HEK293 (cell line): ENCODE results near the gene SORT1.

Experiments
- CTCF ChIA-PET: fragments of 350-600 bp; formaldehyde crosslinking; extraction: SDS; loops from one replicate; lab custom pipeline; 2021; ENCODE audit warnings: antibody characterized with exemption; lab: Yijun Ruan, JAX
- POLR2A ChIA-PET: fragments of 300-600 bp; formaldehyde crosslinking; extraction: SDS; loops from one replicate; lab custom pipeline; 2020; ENCODE audit warnings: antibody characterized with exemption, inconsistent platforms; lab: Yijun Ruan, JAX
- H3K27ac ChIP-seq: fragments of 200-500 bp; sonication (Bioruptor generic); 2 replicates; pipeline ENCODE4 v1.5.1; 2014; ENCODE audit warnings: low read depth, low read length, control low read depth, inconsistent platforms; ENCODE audit errors: extremely low read depth
- H3K36me3 ChIP-seq, 2 experiments: fragments of 200-500 bp in 1 of 2; sonication (Bioruptor generic) in 1 of 2; 1 replicate in 1 of 2; 2 replicates in 1 of 2; pipeline ENCODE4 v1.5.1; 2014 to 2017; ENCODE audit warnings: inconsistent platforms in 2 of 2, low read length in 2 of 2; ENCODE audit not compliant: control insufficient read depth in 2 of 2, insufficient read depth in 1 of 2
- H3K4me1 ChIP-seq: fragments of 200-500 bp; sonication (Bioruptor generic); 2 replicates; pipeline ENCODE4 v1.5.1; 2014; ENCODE audit warnings: mild to moderate bottlenecking, low read length, inconsistent platforms; ENCODE audit not compliant: control insufficient read depth, insufficient read depth
- H3K4me3 ChIP-seq: 2 replicates; pipeline ENCODE4 v1.5.1; 2011; ENCODE audit warnings: low read depth, mild to moderate bottlenecking, control low read depth, low read length, moderate library complexity
- H3K9me3 ChIP-seq: fragments of 200-500 bp; sonication (Bioruptor generic); 2 replicates; pipeline ENCODE4 v1.5.1; 2014; ENCODE audit warnings: low read depth, low read length, inconsistent platforms; ENCODE audit not compliant: control insufficient read depth, insufficient read depth
- ZNF112 ChIP-seq: fragments of 450-650 bp; formaldehyde crosslinking; IDR thresholded peaks from 2 replicates; pipeline ENCODE4 v1.5.0; 2017; ENCODE audit warnings: missing biosample characterization, missing genetic modification characterization
- ZNF121 ChIP-seq: fragments of 450-650 bp; formaldehyde crosslinking; IDR thresholded peaks from 2 replicates; pipeline ENCODE4 v1.5.1; 2016; ENCODE audit warnings: missing biosample characterization, missing genetic modification characterization
- ZNF169 ChIP-seq: fragments of 450-650 bp; formaldehyde crosslinking; IDR thresholded peaks from 2 replicates; pipeline ENCODE4 v1.5.1; 2016; ENCODE audit warnings: missing biosample characterization, missing genetic modification characterization
- ZNF423 ChIP-seq: fragments of 450-650 bp; formaldehyde crosslinking; IDR thresholded peaks from 2 replicates; pipeline ENCODE4 v1.5.1; 2016; ENCODE audit warnings: missing biosample characterization, missing genetic modification characterization
- ZNF548 ChIP-seq: fragments of 450-650 bp; formaldehyde crosslinking; IDR thresholded peaks from 2 replicates; pipeline ENCODE4 v1.5.1; 2016; ENCODE audit warnings: missing biosample characterization, missing genetic modification characterization
- ZSCAN23 ChIP-seq: fragments of 450-650 bp; formaldehyde crosslinking; IDR thresholded peaks from 2 replicates; pipeline ENCODE4 v1.5.1; 2016; ENCODE audit warnings: missing biosample characterization, missing genetic modification characterization
- TF ChIP-seq, protein P1 (sequence below): fragments of 450-650 bp; formaldehyde crosslinking; IDR thresholded peaks from 2 replicates; pipeline ENCODE4 v1.5.1; 2017; ENCODE audit warnings: missing biosample characterization, missing genetic modification characterization
- TF ChIP-seq, protein P2 (sequence below): fragments of 450-650 bp; formaldehyde crosslinking; IDR thresholded peaks from 2 replicates; pipeline ENCODE4 v1.5.1; 2016; ENCODE audit warnings: missing biosample characterization, missing genetic modification characterization
- TF ChIP-seq, protein P3 (sequence below): fragments of 450-650 bp; formaldehyde crosslinking; IDR thresholded peaks from 2 replicates; pipeline ENCODE4 v1.5.1; 2016; ENCODE audit warnings: missing biosample characterization, missing genetic modification characterization
- TF ChIP-seq, protein P4 (sequence below): fragments of 450-650 bp; formaldehyde crosslinking; IDR thresholded peaks from 2 replicates; pipeline ENCODE4 v1.5.1; 2016; ENCODE audit warnings: missing biosample characterization, missing genetic modification characterization

SORT1 gene

DNA sequence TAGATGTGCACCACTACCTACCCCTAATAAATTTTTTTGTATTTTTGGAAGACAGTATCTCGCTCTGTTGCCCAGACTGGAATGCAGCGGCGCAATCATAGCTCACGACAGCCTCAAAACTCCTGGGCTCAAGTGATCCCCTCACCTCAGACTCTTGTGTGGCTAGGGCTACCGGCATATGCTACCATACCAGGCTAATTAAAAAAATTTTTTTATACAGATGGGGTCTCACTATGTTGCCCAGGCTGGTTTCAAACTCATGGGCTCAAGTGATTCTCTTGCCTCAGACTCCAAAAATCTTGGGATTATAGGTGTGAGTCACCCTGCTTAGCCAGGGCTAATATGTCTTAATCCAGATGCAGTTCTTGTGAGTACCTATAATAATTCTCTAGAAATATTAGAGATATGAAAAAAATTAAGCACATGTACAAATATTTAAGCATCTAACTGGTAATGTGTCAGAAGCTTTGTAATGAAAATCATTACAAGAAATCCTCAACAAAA lies 9.5 kb downstream of the SORT1 start:
- TF ChIP-seq ZNF121 (tag by site-specific recombination) (peak; percentile 73), ZNF112 (tag by site-specific recombination) (no peak)
- H3K27ac ChIP-seq: no peak overlapping the region
- peaks cover 0 to 4% of the 10 kb centered on the region in 2 experiments; a peak in 1 of 3 replicates for H3K36me3 ChIP-seq
- H3K4me3 ChIP-seq: no peak overlapping the region
- ChIA-PET CTCF (interaction anchor here (2.0 kb wide), 1 partner anchor 11 kb away, joined by 15 read pairs; no protein-coding TSS in a partner anchor), POLR2A (no interaction called here)
- peaks cover 8% of the 10 kb centered on the region; the same call in 1 of the 2 replicates for H3K4me1 ChIP-seq
- no peaks in the 10 kb centered on the region for H3K9me3 ChIP-seq

DNA sequence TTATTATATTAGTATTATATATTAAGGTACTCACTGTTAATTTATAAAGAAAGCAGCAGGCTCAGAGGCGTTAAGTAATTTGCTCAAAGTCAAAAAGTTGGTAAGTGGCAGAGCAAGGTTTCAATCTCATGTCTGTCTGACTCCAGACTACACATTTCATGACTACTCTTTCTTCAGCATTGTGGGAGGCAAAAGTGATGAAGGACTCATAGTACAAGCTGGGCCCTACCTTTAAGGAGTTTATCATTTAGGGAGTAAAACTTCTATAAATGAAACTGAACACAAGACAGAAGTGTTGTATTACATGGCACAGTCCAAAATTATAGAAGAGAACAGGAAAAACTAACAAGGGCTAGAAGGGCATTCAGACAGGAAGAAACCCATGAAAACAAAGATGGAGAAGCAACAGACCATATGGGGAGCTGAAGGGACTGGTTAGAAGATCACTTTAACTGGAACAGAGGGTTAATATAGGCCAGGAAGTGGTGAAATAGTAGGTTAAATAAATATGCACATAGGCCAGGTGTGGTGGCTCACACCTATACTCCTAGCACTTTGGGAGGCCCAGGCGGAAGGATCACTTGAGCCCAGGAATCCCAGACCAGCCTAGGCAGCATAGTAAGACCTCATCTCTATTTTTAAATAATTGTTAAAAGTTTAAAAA lies 11.5 kb downstream of the SORT1 start:
- POLR2A ChIA-PET: interaction anchor here (2.2 kb wide), 1 partner anchor 11 kb away, joined by 7 read pairs; the partner anchor contains the start of gene SORT1
- peaks cover 0 to 4% of the 10 kb centered on the region in 2 experiments; a peak in 1 of 3 replicates for H3K36me3 ChIP-seq
- H3K4me3 ChIP-seq: no peak overlapping the region
- TF ChIP-seq, protein P1, sequence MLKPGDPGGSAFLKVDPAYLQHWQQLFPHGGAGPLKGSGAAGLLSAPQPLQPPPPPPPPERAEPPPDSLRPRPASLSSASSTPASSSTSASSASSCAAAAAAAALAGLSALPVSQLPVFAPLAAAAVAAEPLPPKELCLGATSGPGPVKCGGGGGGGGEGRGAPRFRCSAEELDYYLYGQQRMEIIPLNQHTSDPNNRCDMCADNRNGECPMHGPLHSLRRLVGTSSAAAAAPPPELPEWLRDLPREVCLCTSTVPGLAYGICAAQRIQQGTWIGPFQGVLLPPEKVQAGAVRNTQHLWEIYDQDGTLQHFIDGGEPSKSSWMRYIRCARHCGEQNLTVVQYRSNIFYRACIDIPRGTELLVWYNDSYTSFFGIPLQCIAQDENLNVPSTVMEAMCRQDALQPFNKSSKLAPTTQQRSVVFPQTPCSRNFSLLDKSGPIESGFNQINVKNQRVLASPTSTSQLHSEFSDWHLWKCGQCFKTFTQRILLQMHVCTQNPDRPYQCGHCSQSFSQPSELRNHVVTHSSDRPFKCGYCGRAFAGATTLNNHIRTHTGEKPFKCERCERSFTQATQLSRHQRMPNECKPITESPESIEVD: no peak
- TF ChIP-seq, protein P2, sequence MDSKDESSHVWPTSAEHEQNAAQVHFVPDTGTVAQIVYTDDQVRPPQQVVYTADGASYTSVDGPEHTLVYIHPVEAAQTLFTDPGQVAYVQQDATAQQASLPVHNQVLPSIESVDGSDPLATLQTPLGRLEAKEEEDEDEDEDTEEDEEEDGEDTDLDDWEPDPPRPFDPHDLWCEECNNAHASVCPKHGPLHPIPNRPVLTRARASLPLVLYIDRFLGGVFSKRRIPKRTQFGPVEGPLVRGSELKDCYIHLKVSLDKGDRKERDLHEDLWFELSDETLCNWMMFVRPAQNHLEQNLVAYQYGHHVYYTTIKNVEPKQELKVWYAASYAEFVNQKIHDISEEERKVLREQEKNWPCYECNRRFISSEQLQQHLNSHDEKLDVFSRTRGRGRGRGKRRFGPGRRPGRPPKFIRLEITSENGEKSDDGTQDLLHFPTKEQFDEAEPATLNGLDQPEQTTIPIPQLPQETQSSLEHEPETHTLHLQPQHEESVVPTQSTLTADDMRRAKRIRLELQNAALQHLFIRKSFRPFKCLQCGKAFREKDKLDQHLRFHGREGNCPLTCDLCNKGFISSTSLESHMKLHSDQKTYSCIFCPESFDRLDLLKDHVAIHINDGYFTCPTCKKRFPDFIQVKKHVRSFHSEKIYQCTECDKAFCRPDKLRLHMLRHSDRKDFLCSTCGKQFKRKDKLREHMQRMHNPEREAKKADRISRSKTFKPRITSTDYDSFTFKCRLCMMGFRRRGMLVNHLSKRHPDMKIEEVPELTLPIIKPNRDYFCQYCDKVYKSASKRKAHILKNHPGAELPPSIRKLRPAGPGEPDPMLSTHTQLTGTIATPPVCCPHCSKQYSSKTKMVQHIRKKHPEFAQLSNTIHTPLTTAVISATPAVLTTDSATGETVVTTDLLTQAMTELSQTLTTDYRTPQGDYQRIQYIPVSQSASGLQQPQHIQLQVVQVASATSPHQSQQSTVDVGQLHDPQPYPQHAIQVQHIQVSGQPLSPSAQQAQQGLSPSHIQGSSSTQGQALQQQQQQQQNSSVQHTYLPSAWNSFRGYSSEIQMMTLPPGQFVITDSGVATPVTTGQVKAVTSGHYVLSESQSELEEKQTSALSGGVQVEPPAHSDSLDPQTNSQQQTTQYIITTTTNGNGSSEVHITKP: peak; percentile 76
- TF ChIP-seq ZNF169 (tag by site-specific recombination): no peak
- peaks cover 2% of the 10 kb centered on the region for H3K4me1 ChIP-seq
- H3K9me3 ChIP-seq: no peaks in the 10 kb centered on the region
- CTCF ChIA-PET: interaction anchor here (1.0 to 2.0 kb wide), 3 partner anchors 13 to 122 kb away, joined by 3 to 15 read pairs (median 5); no protein-coding TSS in a partner anchor
- no peak overlapping the region for H3K27ac ChIP-seq

DNA sequence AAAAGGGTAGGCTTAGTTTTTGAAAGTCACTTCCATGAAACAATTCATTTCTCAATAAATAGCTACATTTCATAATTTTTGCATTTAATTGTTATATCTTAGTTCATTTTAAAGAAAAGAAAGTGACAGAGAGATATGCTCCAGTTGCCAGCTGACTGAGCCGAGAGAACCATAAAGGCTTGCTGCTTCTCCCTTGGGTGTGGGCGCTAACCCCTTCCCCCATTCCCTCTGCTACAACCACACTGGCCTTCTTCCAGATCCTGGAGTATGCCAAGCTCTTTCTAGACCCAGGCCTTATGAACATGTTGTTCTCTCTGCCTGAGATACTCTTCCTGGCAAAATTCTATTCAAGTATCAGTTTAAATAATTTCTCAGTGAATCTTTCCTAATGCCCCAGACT lies 12.3 kb downstream of the SORT1 start:
- CTCF ChIA-PET: interaction anchor here (1.0 to 2.2 kb wide), 3 partner anchors 11 to 121 kb away, joined by 3 to 17 read pairs (median 4); partner anchors contain the start of gene SORT1
- H3K27ac ChIP-seq: no peak overlapping the region

More for the DNA sequence above, 12.3 kb downstream of the SORT1 start:
- POLR2A ChIA-PET: interaction anchor here (2.2 kb wide), 1 partner anchor 12 kb away, joined by 7 read pairs; the partner anchor contains the start of gene SORT1
- Histone ChIP-seq H3K4me3 (no peak overlapping the region), H3K36me3 (peaks cover 0 to 4% of the 10 kb centered on the region in 2 experiments; a peak in 1 of 3 replicates), H3K4me1 (peaks cover 2% of the 10 kb centered on the region), H3K9me3 (no peaks in the 10 kb centered on the region)
- TF ChIP-seq ZNF423 (tag by site-specific recombination) (peak; percentile 36; the same call in 1 of the 2 replicates), ZNF548 (tag by site-specific recombination) (no peak), ZSCAN23 (tag by site-specific recombination) (no peak)
- TF ChIP-seq, protein P3, sequence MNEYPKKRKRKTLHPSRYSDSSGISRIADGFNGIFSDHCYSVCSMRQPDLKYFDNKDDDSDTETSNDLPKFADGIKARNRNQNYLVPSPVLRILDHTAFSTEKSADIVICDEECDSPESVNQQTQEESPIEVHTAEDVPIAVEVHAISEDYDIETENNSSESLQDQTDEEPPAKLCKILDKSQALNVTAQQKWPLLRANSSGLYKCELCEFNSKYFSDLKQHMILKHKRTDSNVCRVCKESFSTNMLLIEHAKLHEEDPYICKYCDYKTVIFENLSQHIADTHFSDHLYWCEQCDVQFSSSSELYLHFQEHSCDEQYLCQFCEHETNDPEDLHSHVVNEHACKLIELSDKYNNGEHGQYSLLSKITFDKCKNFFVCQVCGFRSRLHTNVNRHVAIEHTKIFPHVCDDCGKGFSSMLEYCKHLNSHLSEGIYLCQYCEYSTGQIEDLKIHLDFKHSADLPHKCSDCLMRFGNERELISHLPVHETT (tag by site-specific recombination): no peak
- TF ChIP-seq, protein P4, sequence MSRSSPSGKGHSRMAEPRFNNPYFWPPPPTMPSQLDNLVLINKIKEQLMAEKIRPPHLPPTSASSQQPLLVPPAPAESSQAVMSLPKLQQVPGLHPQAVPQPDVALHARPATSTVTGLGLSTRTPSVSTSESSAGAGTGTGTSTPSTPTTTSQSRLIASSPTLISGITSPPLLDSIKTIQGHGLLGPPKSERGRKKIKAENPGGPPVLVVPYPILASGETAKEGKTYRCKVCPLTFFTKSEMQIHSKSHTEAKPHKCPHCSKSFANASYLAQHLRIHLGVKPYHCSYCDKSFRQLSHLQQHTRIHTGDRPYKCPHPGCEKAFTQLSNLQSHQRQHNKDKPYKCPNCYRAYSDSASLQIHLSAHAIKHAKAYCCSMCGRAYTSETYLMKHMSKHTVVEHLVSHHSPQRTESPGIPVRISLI: no peak
